Activated naive CD4-positive, alpha-beta T cell treated with anti-CD3 and anti-CD28 coated beads, Interleukin-2, amount 10 ng/mL, durations not matched to agents 7 days and 5 days (primary cell): ENCODE measurements around the gene FAM53A.

Experiments
- CTCF ChIA-PET: fragments of 350-600 bp; sonication (Branson Sonifier 250); formaldehyde crosslinking; loops from one replicate; lab custom pipeline; 2021; ENCODE audit warnings: antibody characterized with exemption; lab: Charles Lee
- DNase-seq: peaks from one replicate; pipeline ENCODE4 v3.0.0-alpha.2; 2020
- H3K27ac Mint-ChIP-seq: one replicate; pipeline ENCODE4 v1.8.0; 2021; ENCODE audit warnings: mild to moderate bottlenecking, moderate library complexity, mixed read lengths
- H3K27me3 Mint-ChIP-seq: one replicate; pipeline ENCODE4 v1.8.0; 2021; ENCODE audit warnings: mild to moderate bottlenecking, mixed read lengths
- H3K36me3 Mint-ChIP-seq: one replicate; pipeline ENCODE4 v1.8.0; 2021; ENCODE audit warnings: mixed read lengths
- H3K4me1 Mint-ChIP-seq: one replicate; pipeline ENCODE4 v1.8.0; 2021; ENCODE audit warnings: mixed read lengths
- H3K4me3 Mint-ChIP-seq: one replicate; pipeline ENCODE4 v1.8.0; 2021; ENCODE audit warnings: mild to moderate bottlenecking, moderate library complexity, mixed read lengths
- H3K9me3 Mint-ChIP-seq: one replicate; pipeline ENCODE4 v1.8.0; 2021; ENCODE audit warnings: mixed read lengths

Gene FAM53A

GRCh38 chr4:1669270-1669669 lies 14.8 kb downstream of the FAM53A start:
- no peak for DNase-seq
- H3K4me1 Mint-ChIP-seq: no peaks in the 10 kb centered on the region
- H3K36me3 Mint-ChIP-seq: no peaks in the 10 kb centered on the region
- no peaks in the 10 kb centered on the region for H3K9me3 Mint-ChIP-seq
- H3K27me3 Mint-ChIP-seq: no peaks in the 10 kb centered on the region
- CTCF ChIA-PET: no interaction called here
- H3K27ac Mint-ChIP-seq: no peak overlapping the region
- no peak overlapping the region for H3K4me3 Mint-ChIP-seq

- no peak overlapping the region for H3K27ac Mint-ChIP-seq
- no peak for DNase-seq
- CTCF ChIA-PET: no interaction called here
Observed at GRCh38 chr4:1668488-1668840, 15.6 kb downstream of the FAM53A start.

GRCh38 chr4:1667273-1667672 lies 16.8 kb downstream of the FAM53A start:
- Mint-ChIP-seq H3K27me3 (no peaks in the 10 kb centered on the region), H3K4me1 (no peaks in the 10 kb centered on the region), H3K4me3 (no peak overlapping the region), H3K36me3 (no peaks in the 10 kb centered on the region), H3K27ac (no peak overlapping the region), H3K9me3 (no peaks in the 10 kb centered on the region)
- no peak for DNase-seq
- CTCF ChIA-PET: no interaction called here

More at GRCh38 chr4:1668488-1668840, 15.6 kb downstream of the FAM53A start:
- Mint-ChIP-seq H3K36me3 (no peaks in the 10 kb centered on the region), H3K4me1 (no peaks in the 10 kb centered on the region), H3K27me3 (no peaks in the 10 kb centered on the region), H3K4me3 (no peak overlapping the region), H3K9me3 (no peaks in the 10 kb centered on the region)

GRCh38 chr4:1666391-1666790 lies 17.7 kb downstream of the FAM53A start:
- Mint-ChIP-seq H3K27me3 (no peaks in the 10 kb centered on the region), H3K4me1 (no peaks in the 10 kb centered on the region), H3K9me3 (no peaks in the 10 kb centered on the region), H3K36me3 (no peaks in the 10 kb centered on the region), H3K27ac (no peak overlapping the region), H3K4me3 (no peak overlapping the region)
- DNase-seq: no peak
- CTCF ChIA-PET: no interaction called here

GRCh38 chr4:1664141-1664540 lies 20.0 kb downstream of the FAM53A start:
- no peaks in the 10 kb centered on the region for H3K27me3 Mint-ChIP-seq
- no peaks in the 10 kb centered on the region for H3K36me3 Mint-ChIP-seq
- no peak overlapping the region for H3K27ac Mint-ChIP-seq
- H3K4me1 Mint-ChIP-seq: no peaks in the 10 kb centered on the region
- H3K9me3 Mint-ChIP-seq: no peaks in the 10 kb centered on the region
- DNase-seq: no peak
- CTCF ChIA-PET: interaction anchor here (1.4 kb wide), 1 partner anchor 29 kb away, joined by 6 read pairs; no protein-coding TSS in a partner anchor
- H3K4me3 Mint-ChIP-seq: no peak overlapping the region

- no peaks in the 10 kb centered on the region for H3K9me3 Mint-ChIP-seq
- no peak overlapping the region for H3K4me3 Mint-ChIP-seq
- H3K36me3 Mint-ChIP-seq: no peaks in the 10 kb centered on the region
- no peaks in the 10 kb centered on the region for H3K27me3 Mint-ChIP-seq
- H3K4me1 Mint-ChIP-seq: no peaks in the 10 kb centered on the region
- no peak overlapping the region for H3K27ac Mint-ChIP-seq
- CTCF ChIA-PET: interaction anchor here (1.4 kb wide), 1 partner anchor 30 kb away, joined by 6 read pairs; no protein-coding TSS in a partner anchor
- DNase-seq: no peak
Observed at GRCh38 chr4:1663549-1663948, 20.6 kb downstream of the FAM53A start.

- no peaks in the 10 kb centered on the region for H3K27me3 Mint-ChIP-seq
- no peaks in the 10 kb centered on the region for H3K9me3 Mint-ChIP-seq
- H3K4me1 Mint-ChIP-seq: no peaks in the 10 kb centered on the region
- H3K4me3 Mint-ChIP-seq: no peak overlapping the region
- no peaks in the 10 kb centered on the region for H3K36me3 Mint-ChIP-seq
- no peak for DNase-seq
- H3K27ac Mint-ChIP-seq: no peak overlapping the region
- CTCF ChIA-PET: no interaction called here
Observed at GRCh38 chr4:1661695-1662094, 22.4 kb downstream of the FAM53A start.

- H3K27ac Mint-ChIP-seq: no peak overlapping the region
- CTCF ChIA-PET: interaction anchor here (1.0 to 1.1 kb wide), 2 partner anchors 32 to 158 kb away, joined by 3 to 5 read pairs; no protein-coding TSS in a partner anchor
- no peaks in the 10 kb centered on the region for H3K9me3 Mint-ChIP-seq
- H3K4me1 Mint-ChIP-seq: no peaks in the 10 kb centered on the region
- no peak for DNase-seq
- no peaks in the 10 kb centered on the region for H3K36me3 Mint-ChIP-seq
- no peak overlapping the region for H3K4me3 Mint-ChIP-seq
- H3K27me3 Mint-ChIP-seq: no peaks in the 10 kb centered on the region
Observed at GRCh38 chr4:1660948-1661677, 23.0 kb downstream of the FAM53A start.

GRCh38 chr4:1659104-1660043 lies 24.7 kb downstream of the FAM53A start:
- no peaks in the 10 kb centered on the region for H3K9me3 Mint-ChIP-seq
- H3K27ac Mint-ChIP-seq: no peak overlapping the region
- H3K4me1 Mint-ChIP-seq: no peaks in the 10 kb centered on the region
- no peaks in the 10 kb centered on the region for H3K36me3 Mint-ChIP-seq
- no peak for DNase-seq
- CTCF ChIA-PET: no interaction called here
- H3K4me3 Mint-ChIP-seq: no peak overlapping the region
- H3K27me3 Mint-ChIP-seq: no peaks in the 10 kb centered on the region

- no peak for DNase-seq
- no peak overlapping the region for H3K27ac Mint-ChIP-seq
- CTCF ChIA-PET: no interaction called here
- no peak overlapping the region for H3K4me3 Mint-ChIP-seq
- no peaks in the 10 kb centered on the region for H3K27me3 Mint-ChIP-seq
- H3K36me3 Mint-ChIP-seq: no peaks in the 10 kb centered on the region
- H3K9me3 Mint-ChIP-seq: no peaks in the 10 kb centered on the region
- no peaks in the 10 kb centered on the region for H3K4me1 Mint-ChIP-seq
Observed at GRCh38 chr4:1658581-1658980, 25.5 kb downstream of the FAM53A start.

- no peaks in the 10 kb centered on the region for H3K9me3 Mint-ChIP-seq
- CTCF ChIA-PET: no interaction called here
- DNase-seq: no peak
Observed at GRCh38 chr4:1658146-1658545, 26.0 kb downstream of the FAM53A start.

GRCh38 chr4:1656986-1657385 lies 27.1 kb downstream of the FAM53A start:
- Mint-ChIP-seq H3K36me3 (no peaks in the 10 kb centered on the region), H3K9me3 (no peaks in the 10 kb centered on the region), H3K4me3 (no peak overlapping the region), H3K4me1 (no peaks in the 10 kb centered on the region), H3K27me3 (no peaks in the 10 kb centered on the region), H3K27ac (no peak overlapping the region)
- no peak for DNase-seq
- CTCF ChIA-PET: no interaction called here

More at GRCh38 chr4:1658146-1658545, 26.0 kb downstream of the FAM53A start:
- Mint-ChIP-seq H3K27ac (no peak overlapping the region), H3K27me3 (no peaks in the 10 kb centered on the region), H3K4me1 (no peaks in the 10 kb centered on the region), H3K4me3 (no peak overlapping the region), H3K36me3 (no peaks in the 10 kb centered on the region)

GRCh38 chr4:1656132-1656531 lies 28.0 kb downstream of the FAM53A start:
- H3K27me3 Mint-ChIP-seq: no peaks in the 10 kb centered on the region
- H3K27ac Mint-ChIP-seq: no peak overlapping the region
- peaks cover 2% of the 10 kb centered on the region for H3K9me3 Mint-ChIP-seq
- CTCF ChIA-PET: no interaction called here
- no peaks in the 10 kb centered on the region for H3K4me1 Mint-ChIP-seq
- no peaks in the 10 kb centered on the region for H3K36me3 Mint-ChIP-seq
- H3K4me3 Mint-ChIP-seq: no peak overlapping the region
- no peak for DNase-seq

- CTCF ChIA-PET: no interaction called here
- H3K9me3 Mint-ChIP-seq: peaks cover 2% of the 10 kb centered on the region
- no peaks in the 10 kb centered on the region for H3K36me3 Mint-ChIP-seq
- no peaks in the 10 kb centered on the region for H3K4me1 Mint-ChIP-seq
- no peak overlapping the region for H3K4me3 Mint-ChIP-seq
- H3K27me3 Mint-ChIP-seq: no peaks in the 10 kb centered on the region
- no peak for DNase-seq
- H3K27ac Mint-ChIP-seq: no peak overlapping the region
Observed at GRCh38 chr4:1655676-1656075, 28.4 kb downstream of the FAM53A start.
